ENCODE data around the gene PLXNA4.

Gene PLXNA4

GRCh38 chr7:132410385-132410784 is 165.9 kb downstream of the PLXNA4 start:
- DNase-seq (ENCODE audit: insufficient read length, low spot score), result no peak
- no peak for TF ChIP-seq POLR2A (IDR thresholded peaks at IDR 0.05; ENCODE audit: low read depth, low read length)
- FAIRE-seq, result no peak

DNA sequence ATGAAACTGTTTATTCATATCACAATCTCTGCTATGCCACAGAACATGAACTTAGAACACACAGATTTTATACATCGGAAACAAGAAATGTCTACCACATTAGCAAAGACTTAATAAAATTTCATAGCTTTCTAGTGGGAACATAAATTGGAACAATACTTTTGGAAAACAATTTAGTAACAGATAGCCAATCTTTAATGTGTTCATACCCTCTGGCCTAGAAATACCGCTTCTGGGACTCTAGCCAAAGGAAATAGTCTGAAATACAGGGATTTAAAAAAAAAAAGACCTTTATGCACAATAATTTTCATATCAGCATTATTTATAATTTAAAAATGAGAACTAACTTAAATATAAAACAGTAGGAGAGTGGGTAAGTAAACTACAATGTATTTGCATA is 168.5 kb downstream of the PLXNA4 start:
- no peak for TF ChIP-seq POLR2A (IDR thresholded peaks at IDR 0.05; ENCODE audit: low read depth, low read length)
- DNase-seq (ENCODE audit: insufficient read length, low spot score) (no peak), FAIRE-seq (no peak)

- DNase-seq (ENCODE audit: insufficient read length, low spot score) (no peak), FAIRE-seq (no peak)
- no peak for TF ChIP-seq POLR2A (IDR thresholded peaks at IDR 0.05; ENCODE audit: low read depth, low read length)
These were observed 170.2 kb downstream of the PLXNA4 start for GRCh38 chr7:132406039-132406438.

DNA sequence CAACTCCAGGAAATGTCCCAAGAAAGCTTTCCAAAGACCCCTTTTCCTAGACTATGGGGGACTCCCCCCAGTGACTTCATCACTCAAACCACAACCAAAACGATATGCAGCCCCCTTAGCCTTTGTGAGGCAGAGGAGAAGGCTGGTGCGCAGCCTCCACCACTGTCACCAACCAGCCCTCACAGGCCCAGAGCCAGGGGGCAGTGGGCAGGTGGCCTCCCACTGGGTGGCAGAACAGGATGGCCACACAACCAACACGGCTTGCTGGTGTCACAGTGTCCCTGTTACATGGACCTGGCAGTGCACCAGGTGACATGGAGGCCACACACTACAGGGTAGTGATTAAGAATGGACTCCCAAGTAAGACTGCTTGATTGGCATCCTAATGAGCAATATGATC is 172.0 kb downstream of the PLXNA4 start:
- DNase-seq (ENCODE audit: insufficient read length, low spot score) (no peak), FAIRE-seq (no peak)
- no peak for TF ChIP-seq POLR2A (IDR thresholded peaks at IDR 0.05; ENCODE audit: low read depth, low read length)

GRCh38 chr7:132403465-132404110 is 172.7 kb downstream of the PLXNA4 start:
- DNase-seq (ENCODE audit: insufficient read length, low spot score) (no peak), FAIRE-seq (no peak)
- no peak for TF ChIP-seq POLR2A (IDR thresholded peaks at IDR 0.05; ENCODE audit: low read depth, low read length)

GRCh38 chr7:132402751-132403245 is 173.5 kb downstream of the PLXNA4 start:
- FAIRE-seq, result no peak
- DNase-seq (ENCODE audit: insufficient read length, low spot score), result no peak
- no peak for TF ChIP-seq POLR2A (IDR thresholded peaks at IDR 0.05; ENCODE audit: low read depth, low read length)

DNA sequence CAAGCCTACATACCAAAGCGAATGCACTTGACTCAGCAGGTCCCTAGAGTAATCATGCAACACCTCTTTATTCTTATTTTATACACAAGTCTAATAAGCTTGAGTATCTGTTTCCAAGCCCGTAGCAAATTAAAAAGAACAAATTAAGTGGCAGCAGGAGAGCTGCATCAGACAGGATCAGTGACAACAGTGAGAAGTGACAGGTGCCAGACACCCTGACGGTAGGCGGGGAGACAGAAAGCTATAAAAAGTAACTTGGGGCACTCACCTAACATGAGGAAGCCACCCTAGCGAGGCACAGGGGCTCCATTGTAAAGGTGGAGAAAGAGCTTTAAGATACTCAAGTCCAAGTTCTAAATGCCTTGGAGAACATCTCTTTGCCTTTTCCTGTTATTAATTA is 174.2 kb downstream of the PLXNA4 start:
- no peak for DNase-seq (ENCODE audit: insufficient read length, low spot score)
- TF ChIP-seq POLR2A (IDR thresholded peaks at IDR 0.05; ENCODE audit: low read depth, low read length), result no peak
- no peak for FAIRE-seq

DNA sequence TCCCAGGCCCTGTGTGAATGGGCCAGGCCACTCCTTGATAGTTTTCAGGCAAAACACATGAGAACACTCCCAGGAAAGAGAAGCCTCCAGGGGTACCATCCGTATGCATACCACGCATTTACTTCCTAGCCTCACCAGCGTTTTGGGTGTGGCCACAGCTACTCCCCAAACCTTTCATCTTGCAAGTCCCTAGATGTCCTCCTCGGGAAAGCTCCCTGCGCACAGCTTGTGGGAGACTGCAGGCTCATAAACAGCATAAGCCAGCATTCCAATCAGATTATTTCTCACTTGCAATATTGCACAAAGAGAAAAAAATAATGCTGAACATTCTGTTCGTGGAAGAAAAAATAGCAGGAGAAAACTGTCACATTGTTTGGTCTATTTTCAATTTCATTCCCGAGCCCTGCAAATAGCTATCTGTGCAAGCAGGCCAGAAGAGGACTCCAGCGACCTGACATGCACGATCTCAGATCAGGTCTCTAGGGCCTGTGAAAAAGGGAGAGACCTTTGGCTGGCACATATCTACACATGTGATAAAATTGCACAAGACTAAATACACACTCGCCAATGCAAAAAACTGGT is 175.6 kb downstream of the PLXNA4 start:
- FAIRE-seq, result no peak

DNA sequence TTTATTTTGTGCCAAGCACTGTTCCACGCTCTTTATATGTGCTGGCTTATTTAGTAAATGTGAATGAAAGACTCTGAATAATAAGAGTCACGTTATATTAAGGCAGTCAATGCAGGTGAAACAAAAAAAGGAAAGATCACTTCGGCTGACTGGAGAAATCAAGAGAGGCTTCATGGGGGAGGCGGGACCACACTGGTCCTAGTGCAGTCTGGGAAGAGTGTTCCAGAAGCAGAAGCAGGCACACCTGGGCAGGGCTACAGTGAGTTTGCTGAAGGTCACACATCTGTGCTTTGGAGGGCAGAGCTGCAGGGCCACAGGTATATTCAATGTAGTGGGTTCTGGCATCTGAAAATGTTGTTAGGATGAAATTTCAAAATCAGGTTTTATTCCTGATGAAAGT is 176.9 kb downstream of the PLXNA4 start:
- TF ChIP-seq POLR2A (IDR thresholded peaks at IDR 0.05; ENCODE audit: low read depth, low read length), result no peak
- FAIRE-seq, result no peak
- DNase-seq (ENCODE audit: insufficient read length, low spot score), result no peak

More for the DNA sequence above, 175.6 kb downstream of the PLXNA4 start:
- no peak for DNase-seq (ENCODE audit: insufficient read length, low spot score)
- no peak for TF ChIP-seq POLR2A (IDR thresholded peaks at IDR 0.05; ENCODE audit: low read depth, low read length)

GRCh38 chr7:132398253-132398925 is 177.9 kb downstream of the PLXNA4 start:
- no peak for TF ChIP-seq POLR2A (IDR thresholded peaks at IDR 0.05; ENCODE audit: low read depth, low read length)
- DNase-seq (ENCODE audit: insufficient read length, low spot score), result no peak
- FAIRE-seq, result no peak

DNA sequence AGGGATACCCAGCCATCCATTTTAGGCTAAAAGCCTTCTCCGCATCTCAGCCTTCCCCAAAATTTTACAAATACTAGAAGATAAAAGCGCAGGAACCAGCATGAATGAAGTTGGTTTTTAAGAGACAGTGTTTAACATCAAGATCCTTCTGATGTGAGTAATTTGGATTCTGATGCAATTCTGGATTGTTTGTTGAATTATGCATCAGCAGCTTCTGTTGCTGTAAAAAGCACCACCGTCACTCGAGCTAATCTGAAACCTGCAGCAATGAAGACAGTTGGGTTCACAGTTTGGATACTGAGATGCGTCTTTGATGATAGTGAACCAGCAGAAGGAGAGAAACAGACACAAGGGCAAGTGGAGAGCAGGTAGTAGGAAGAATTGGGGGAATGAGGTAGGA is 179.2 kb downstream of the PLXNA4 start:
- no peak for FAIRE-seq
- DNase-seq (ENCODE audit: insufficient read length, low spot score), result no peak
- no peak for TF ChIP-seq POLR2A (IDR thresholded peaks at IDR 0.05; ENCODE audit: low read depth, low read length)

DNA sequence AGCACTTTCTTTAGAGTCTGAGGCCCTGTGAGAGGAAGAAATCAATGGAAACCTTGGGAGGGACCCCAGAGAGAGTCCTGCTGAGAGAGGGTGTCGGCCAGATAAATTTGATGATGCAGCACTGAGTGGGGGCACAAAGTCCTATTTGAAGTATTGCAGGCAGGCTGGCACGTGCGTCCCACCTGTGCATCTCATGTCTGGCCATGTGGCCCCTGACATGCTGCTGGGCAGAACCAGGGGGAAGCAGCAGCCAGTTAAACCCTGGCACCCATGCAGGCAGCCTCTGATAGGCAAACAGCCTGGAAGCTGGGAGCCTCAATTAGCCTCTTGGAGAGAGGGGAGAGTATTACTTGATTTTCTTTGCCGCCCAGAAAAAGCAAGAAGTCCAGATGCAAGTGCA is 180.9 kb downstream of the PLXNA4 start:
- FAIRE-seq (no peak), DNase-seq (ENCODE audit: insufficient read length, low spot score) (no peak)
- no peak for TF ChIP-seq POLR2A (IDR thresholded peaks at IDR 0.05; ENCODE audit: low read depth, low read length)

GRCh38 chr7:132394283-132395198 is 181.7 kb downstream of the PLXNA4 start:
- DNase-seq (ENCODE audit: insufficient read length, low spot score) (no peak), FAIRE-seq (no peak)
- no peak for TF ChIP-seq POLR2A (IDR thresholded peaks at IDR 0.05; ENCODE audit: low read depth, low read length)

GRCh38 chr7:132393789-132394261 is 182.4 kb downstream of the PLXNA4 start:
- DNase-seq (ENCODE audit: insufficient read length, low spot score), result no peak
- no peak for FAIRE-seq
- no peak for TF ChIP-seq POLR2A (IDR thresholded peaks at IDR 0.05; ENCODE audit: low read depth, low read length)

All from H54 (cell line).